B cell (primary cell): ENCODE data around the gene PGF.

Source experiments
- EZH2 ChIP-seq: IDR thresholded peaks from 2 replicates; pipeline ENCODE4 v1.6.1; 2012; ENCODE audit warnings: borderline replicate concordance, low read depth, mild to moderate bottlenecking, moderate library complexity, low read length; ENCODE audit not compliant: insufficient read depth, poor library complexity, severe bottlenecking
- TF ChIP-seq, protein P1 (sequence below): fragments of 200-600 bp; IDR thresholded peaks from one replicate; pipeline ENCODE4 v1.8.0; 2022; ENCODE audit warnings: antibody characterized with exemption, mild to moderate bottlenecking

DNA sequence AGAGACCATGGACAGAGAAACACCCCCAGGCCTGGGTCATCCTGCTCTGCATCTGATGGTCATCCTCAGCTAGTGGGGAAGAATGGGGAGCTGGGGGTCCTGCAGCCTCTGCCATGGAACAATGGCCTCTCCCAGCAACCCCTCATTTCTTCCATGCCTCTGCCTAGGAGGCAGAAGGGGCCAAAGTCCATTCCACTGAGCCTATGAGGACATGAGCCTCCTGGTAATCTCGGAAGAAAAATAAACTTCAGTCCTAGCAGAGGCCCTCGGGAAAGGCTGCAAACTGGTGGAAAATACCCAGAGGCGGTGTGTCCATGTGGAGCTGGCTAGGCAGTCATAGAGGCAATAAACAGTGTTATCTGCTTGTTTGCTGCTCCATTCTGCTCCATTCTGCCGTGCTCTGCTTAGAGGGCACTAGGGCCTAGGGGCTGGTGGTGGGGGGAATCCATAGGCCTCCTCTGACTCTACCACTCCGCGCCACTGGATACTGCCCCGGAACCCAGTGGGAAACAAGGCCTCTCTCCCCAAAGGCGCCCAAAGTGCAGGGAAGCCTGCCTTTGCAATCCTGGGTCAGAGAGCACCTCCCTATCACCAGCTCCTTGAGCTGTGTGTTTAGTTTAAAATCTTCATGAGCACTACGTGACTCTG is 4.5 kb downstream of the PGF start:
- TF ChIP-seq, protein P1, sequence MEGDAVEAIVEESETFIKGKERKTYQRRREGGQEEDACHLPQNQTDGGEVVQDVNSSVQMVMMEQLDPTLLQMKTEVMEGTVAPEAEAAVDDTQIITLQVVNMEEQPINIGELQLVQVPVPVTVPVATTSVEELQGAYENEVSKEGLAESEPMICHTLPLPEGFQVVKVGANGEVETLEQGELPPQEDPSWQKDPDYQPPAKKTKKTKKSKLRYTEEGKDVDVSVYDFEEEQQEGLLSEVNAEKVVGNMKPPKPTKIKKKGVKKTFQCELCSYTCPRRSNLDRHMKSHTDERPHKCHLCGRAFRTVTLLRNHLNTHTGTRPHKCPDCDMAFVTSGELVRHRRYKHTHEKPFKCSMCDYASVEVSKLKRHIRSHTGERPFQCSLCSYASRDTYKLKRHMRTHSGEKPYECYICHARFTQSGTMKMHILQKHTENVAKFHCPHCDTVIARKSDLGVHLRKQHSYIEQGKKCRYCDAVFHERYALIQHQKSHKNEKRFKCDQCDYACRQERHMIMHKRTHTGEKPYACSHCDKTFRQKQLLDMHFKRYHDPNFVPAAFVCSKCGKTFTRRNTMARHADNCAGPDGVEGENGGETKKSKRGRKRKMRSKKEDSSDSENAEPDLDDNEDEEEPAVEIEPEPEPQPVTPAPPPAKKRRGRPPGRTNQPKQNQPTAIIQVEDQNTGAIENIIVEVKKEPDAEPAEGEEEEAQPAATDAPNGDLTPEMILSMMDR, result no peak
- TF ChIP-seq EZH2, result no peak
